GM12892 (cell line): ENCODE results near the gene TRPM2.
"Not testable (repeated sequence)": the region's sequence is repeated elsewhere in the genome, so short reads cannot be mapped to it uniquely, and the experiment has no call there.

ENCODE experiments used
- DNase-seq: peaks from one replicate; pipeline ENCODE4 v3.0.0; 2011; ENCODE audit not compliant: insufficient read length
- FAIRE-seq: peaks from 2 replicates; lab custom pipeline; 2011; peaks lifted over from hg19 to GRCh38; lab: Jason Lieb, UNC
- POLR2A ChIP-seq: IDR thresholded peaks from 2 replicates; pipeline ENCODE4 v1.6.1; 2011; ENCODE audit warnings: low read depth, low read length, control low read depth
- POLR2AphosphoS5 ChIP-seq: IDR thresholded peaks from 2 replicates; pipeline ENCODE4 v1.6.1; 2011; ENCODE audit warnings: low read depth, low read length, control low read depth
- TAF1 ChIP-seq: IDR thresholded peaks from 2 replicates; pipeline ENCODE4 v1.6.1; 2011; ENCODE audit warnings: low read depth, mild to moderate bottlenecking, control low read depth, low read length, borderline replicate concordance

TRPM2 gene

GRCh38 chr21:44471341-44471740 is 117.9 kb downstream of the TRPM2 start:
- FAIRE-seq = no peak
- TF ChIP-seq TAF1 = no peak
- no peak for TF ChIP-seq POLR2A
- TF ChIP-seq POLR2AphosphoS5 = no peak
- DNase-seq = no peak

GRCh38 chr21:44471996-44472395 is 118.6 kb downstream of the TRPM2 start:
- no peak for FAIRE-seq
- no peak for TF ChIP-seq POLR2AphosphoS5
- DNase-seq = no peak

GRCh38 chr21:44473915-44474555 is 120.6 kb downstream of the TRPM2 start:
- DNase-seq (no peak), FAIRE-seq (no peak)
- TF ChIP-seq TAF1 (no peak), POLR2A (no peak), POLR2AphosphoS5 (no peak)

GRCh38 chr21:44475266-44475845 is 121.9 kb downstream of the TRPM2 start:
- no peak for FAIRE-seq
- no peak for TF ChIP-seq POLR2AphosphoS5
- TF ChIP-seq POLR2A = no peak
- TF ChIP-seq TAF1 = no peak

GRCh38 chr21:44477131-44477530 is 123.7 kb downstream of the TRPM2 start:
- TF ChIP-seq POLR2A (no peak), TAF1 (no peak), POLR2AphosphoS5 (no peak)
- FAIRE-seq = no peak
- no peak for DNase-seq

More at GRCh38 chr21:44475266-44475845, 121.9 kb downstream of the TRPM2 start:
- no peak for DNase-seq

GRCh38 chr21:44477712-44478111 is 124.3 kb downstream of the TRPM2 start:
- TF ChIP-seq POLR2A (no peak), POLR2AphosphoS5 (no peak), TAF1 (no peak)
- FAIRE-seq = no peak
- DNase-seq = no peak

GRCh38 chr21:44478124-44478800 is 124.8 kb downstream of the TRPM2 start:
- DNase-seq = no peak
- no peak for FAIRE-seq
- TF ChIP-seq POLR2AphosphoS5 = no peak
- TF ChIP-seq TAF1 = no peak
- no peak for TF ChIP-seq POLR2A

- no peak for DNase-seq
- no peak for FAIRE-seq
- no peak for TF ChIP-seq TAF1
- no peak for TF ChIP-seq POLR2A
- no peak for TF ChIP-seq POLR2AphosphoS5
Measured at GRCh38 chr21:44478801-44479167, 125.4 kb downstream of the TRPM2 start.

GRCh38 chr21:44479556-44480199 is 126.3 kb downstream of the TRPM2 start:
- DNase-seq, FAIRE-seq: not testable (repeated sequence)

- DNase-seq (no peak), FAIRE-seq (no peak)
- no peak for TF ChIP-seq POLR2AphosphoS5
- no peak for TF ChIP-seq POLR2A
Measured at GRCh38 chr21:44480200-44481053, 127.0 kb downstream of the TRPM2 start.

GRCh38 chr21:44482581-44483287 is 129.3 kb downstream of the TRPM2 start:
- TF ChIP-seq POLR2AphosphoS5 (no peak), POLR2A (no peak), TAF1 (no peak)
- DNase-seq (no peak), FAIRE-seq (no peak)
